Measurements from ENCODE around the gene PROCR.

PROCR gene

DNA sequence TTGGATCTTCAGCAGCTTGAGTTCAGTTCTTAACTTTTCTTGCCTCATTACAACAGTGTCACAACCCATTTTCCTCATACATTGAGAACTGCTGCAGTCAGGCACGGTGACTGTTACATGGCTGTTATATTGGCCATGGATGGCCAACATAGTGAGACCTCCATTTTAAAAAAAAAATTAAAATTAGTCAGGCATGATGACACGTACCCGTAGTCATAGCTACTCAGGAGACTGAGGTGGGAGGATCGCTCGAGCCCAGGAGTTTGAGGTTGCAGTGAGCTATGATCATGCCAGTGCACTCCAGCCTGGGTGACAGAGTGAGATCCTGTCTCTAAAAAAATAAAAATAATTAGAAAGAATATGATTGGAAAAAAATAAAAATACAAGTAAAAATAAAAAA, 44.7 kb downstream of the PROCR start:
- Histone ChIP-seq H3K4me1 (ENCODE audit: control insufficient read depth, insufficient read depth, low read length, poor library complexity, severe bottlenecking) (no peaks in the 10 kb centered on the region), H3K36me3 (ENCODE audit: control insufficient read depth, insufficient read depth, low read length) (no peaks in the 10 kb centered on the region), H3K27ac (ENCODE audit: insufficient read depth, low read length, poor library complexity, severe bottlenecking) (no peak overlapping the region), H3K4me3 (ENCODE audit: insufficient read depth, low read depth, low read length, poor library complexity, severe bottlenecking) (no peak overlapping the region), H3K9me3 (ENCODE audit: control insufficient read depth, low read length) (no peaks in the 10 kb centered on the region), H3K27me3 (replicated peaks; ENCODE audit: control insufficient read depth, insufficient read depth, low read length, poor library complexity, severe bottlenecking) (no peaks in the 10 kb centered on the region)
- no peak for DNase-seq

DNA sequence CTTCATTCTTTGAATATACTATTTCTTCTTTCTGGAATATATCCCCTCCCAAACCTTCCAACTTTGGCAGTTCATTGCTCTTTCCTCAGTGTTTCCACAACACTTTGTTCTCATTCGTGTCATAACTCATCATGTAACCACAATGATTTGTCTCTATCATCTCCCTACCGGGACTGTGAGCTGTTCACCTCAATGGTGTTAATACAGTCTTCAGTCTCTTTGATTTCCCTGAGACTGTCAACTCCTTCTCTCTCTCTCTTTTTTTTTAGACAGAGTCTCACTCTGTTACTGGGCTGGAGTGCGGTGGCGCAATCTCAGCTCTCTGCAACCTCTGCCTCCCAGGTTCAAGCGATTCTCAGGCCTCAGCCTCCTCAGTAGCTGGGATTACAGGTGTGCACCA, 52.1 kb downstream of the PROCR start:
- Histone ChIP-seq H3K4me3 (ENCODE audit: insufficient read depth, low read depth, low read length, poor library complexity, severe bottlenecking) (no peak overlapping the region), H3K9me3 (ENCODE audit: control insufficient read depth, low read length) (no peaks in the 10 kb centered on the region), H3K27ac (ENCODE audit: insufficient read depth, low read length, poor library complexity, severe bottlenecking) (no peak overlapping the region), H3K4me1 (ENCODE audit: control insufficient read depth, insufficient read depth, low read length, poor library complexity, severe bottlenecking) (no peaks in the 10 kb centered on the region), H3K36me3 (ENCODE audit: control insufficient read depth, insufficient read depth, low read length) (no peaks in the 10 kb centered on the region), H3K27me3 (replicated peaks; ENCODE audit: control insufficient read depth, insufficient read depth, low read length, poor library complexity, severe bottlenecking) (peaks cover 3% of the 10 kb centered on the region)
- no peak for DNase-seq

DNA sequence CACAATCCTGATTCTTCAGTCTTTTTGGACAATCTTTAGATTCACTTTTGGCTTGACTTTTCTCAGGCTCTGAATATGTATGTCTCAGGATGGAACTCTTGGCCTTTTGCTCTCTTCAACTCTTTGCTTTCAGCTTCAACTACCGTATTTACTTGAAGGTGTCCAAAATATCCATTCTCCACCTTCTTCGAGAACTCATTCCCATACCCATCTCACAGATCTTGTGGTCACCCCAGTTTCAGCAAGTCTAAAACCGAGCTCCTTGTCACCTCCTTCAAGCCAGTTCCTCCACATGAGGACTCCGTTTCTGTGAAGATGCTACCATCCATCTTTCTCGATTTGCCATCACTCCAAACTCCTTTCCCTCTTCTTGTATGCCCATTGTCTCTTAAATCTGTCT, 52.7 kb downstream of the PROCR start:
- H3K9me3 ChIP-seq (ENCODE audit: control insufficient read depth, low read length): no peaks in the 10 kb centered on the region
- H3K4me3 ChIP-seq (ENCODE audit: insufficient read depth, low read depth, low read length, poor library complexity, severe bottlenecking): no peak overlapping the region
- no peak overlapping the region for H3K27ac ChIP-seq (ENCODE audit: insufficient read depth, low read length, poor library complexity, severe bottlenecking)
- no peak for DNase-seq
- H3K4me1 ChIP-seq (ENCODE audit: control insufficient read depth, insufficient read depth, low read length, poor library complexity, severe bottlenecking): no peaks in the 10 kb centered on the region
- no peaks in the 10 kb centered on the region for H3K36me3 ChIP-seq (ENCODE audit: control insufficient read depth, insufficient read depth, low read length)
- H3K27me3 ChIP-seq (replicated peaks; ENCODE audit: control insufficient read depth, insufficient read depth, low read length, poor library complexity, severe bottlenecking): peaks cover 3% of the 10 kb centered on the region

DNA sequence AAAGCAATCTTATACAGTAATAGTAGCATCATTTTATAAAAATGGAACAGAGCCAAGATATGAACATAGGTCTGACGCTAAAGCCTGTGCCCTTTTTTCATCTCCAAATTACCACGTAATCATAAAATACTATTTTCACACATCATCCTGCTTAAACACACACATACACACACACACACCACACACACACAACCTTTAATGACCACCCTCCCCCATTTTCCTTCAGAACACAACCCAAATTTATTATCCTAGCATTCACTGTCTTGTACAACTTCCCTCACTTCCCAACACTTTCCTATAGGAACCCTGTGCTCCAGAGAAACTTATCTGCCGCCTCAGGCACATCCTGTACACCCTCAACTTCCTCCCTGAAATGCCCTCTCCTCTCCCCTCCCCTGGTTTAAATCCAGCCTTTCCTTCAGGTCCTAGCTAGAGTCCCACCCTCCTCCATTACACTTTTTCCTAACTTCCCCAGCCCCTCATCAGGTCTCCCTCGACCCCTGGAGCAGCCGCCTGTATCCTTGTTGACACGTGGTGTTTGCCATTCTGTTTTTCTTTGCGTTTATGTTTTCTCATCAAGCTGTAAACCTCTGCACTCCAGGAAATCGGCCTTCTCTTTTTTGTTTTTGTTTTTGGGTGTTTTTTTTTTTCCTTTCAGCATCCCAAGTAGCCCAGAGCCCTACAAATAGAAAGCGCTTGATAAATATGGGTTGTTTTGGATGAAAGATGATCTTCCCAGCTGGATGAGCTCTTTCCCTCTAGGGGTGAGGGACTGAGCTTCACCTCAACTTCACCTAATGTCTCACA, 53.6 kb downstream of the PROCR start:
- Histone ChIP-seq H3K27me3 (replicated peaks; ENCODE audit: control insufficient read depth, insufficient read depth, low read length, poor library complexity, severe bottlenecking) (peaks cover 3% of the 10 kb centered on the region), H3K9me3 (ENCODE audit: control insufficient read depth, low read length) (no peaks in the 10 kb centered on the region), H3K36me3 (ENCODE audit: control insufficient read depth, insufficient read depth, low read length) (no peaks in the 10 kb centered on the region), H3K27ac (ENCODE audit: insufficient read depth, low read length, poor library complexity, severe bottlenecking) (no peak overlapping the region), H3K4me1 (ENCODE audit: control insufficient read depth, insufficient read depth, low read length, poor library complexity, severe bottlenecking) (no peaks in the 10 kb centered on the region), H3K4me3 (ENCODE audit: insufficient read depth, low read depth, low read length, poor library complexity, severe bottlenecking) (no peak overlapping the region)
- no peak for DNase-seq

DNA sequence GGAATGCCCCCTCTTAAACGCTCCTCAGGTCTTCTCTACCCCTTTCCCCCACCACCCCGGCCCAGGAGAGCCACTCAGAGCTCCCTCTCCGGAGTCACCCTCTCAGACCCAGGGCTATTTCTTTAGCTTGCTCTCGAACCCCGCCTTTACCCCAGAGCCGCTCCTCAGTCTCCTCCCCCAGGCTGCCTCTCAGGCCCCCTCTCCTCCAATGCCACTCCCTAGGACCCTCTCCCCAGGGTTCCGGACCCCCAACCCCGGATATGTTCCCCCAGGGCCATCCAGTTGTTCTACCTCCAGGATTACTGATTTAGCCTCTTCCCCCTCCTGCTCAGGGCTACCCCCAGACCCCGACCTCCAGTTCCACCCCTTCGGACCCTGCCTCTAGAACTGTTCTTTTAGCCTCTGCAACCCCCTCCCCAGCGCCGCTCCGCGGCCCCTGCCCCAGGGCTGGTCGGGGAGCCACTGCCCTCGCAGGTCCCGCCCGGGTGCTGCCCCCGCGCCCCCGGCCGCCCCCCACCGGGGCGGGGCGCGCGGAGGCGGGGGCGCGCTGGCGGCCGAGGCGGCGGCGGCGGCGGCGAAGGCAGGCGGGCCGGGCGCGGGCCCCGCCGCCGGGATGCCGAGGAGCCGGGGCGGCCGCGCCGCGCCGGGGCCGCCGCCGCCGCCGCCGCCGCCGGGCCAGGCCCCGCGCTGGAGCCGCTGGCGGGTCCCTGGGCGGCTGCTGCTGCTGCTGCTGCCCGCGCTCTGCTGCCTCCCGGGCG, 54.4 kb downstream of the PROCR start, which contains the start of gene MMP24:
MMP24 (plus strand) TSS at position 565 of the 758 bp plus-strand sequence; CDS start at position 614, 49 bp downstream.
- H3K4me3 ChIP-seq (ENCODE audit: insufficient read depth, low read depth, low read length, poor library complexity, severe bottlenecking): no peak within 1 kb of the TSS
- no peak for DNase-seq

More for the DNA sequence above, 54.4 kb downstream of the PROCR start, which contains the start of gene MMP24:
- no peaks in the 10 kb centered on the region for H3K4me1 ChIP-seq (ENCODE audit: control insufficient read depth, insufficient read depth, low read length, poor library complexity, severe bottlenecking)
- no peak within 1 kb of the TSS for H3K27ac ChIP-seq (ENCODE audit: insufficient read depth, low read length, poor library complexity, severe bottlenecking)
- peaks cover 3% of the 10 kb centered on the region for H3K27me3 ChIP-seq (replicated peaks; ENCODE audit: control insufficient read depth, insufficient read depth, low read length, poor library complexity, severe bottlenecking)
- H3K36me3 ChIP-seq (ENCODE audit: control insufficient read depth, insufficient read depth, low read length): no peaks in the 10 kb centered on the region
- no peaks in the 10 kb centered on the region for H3K9me3 ChIP-seq (ENCODE audit: control insufficient read depth, low read length)
